HEK293 (cell line): ENCODE data around the gene CHRNA4.
A peak's percentile ranks its signal among the peaks of the same experiment; 100 is the strongest.

Experiments used
- CTCF ChIA-PET: fragments of 350-600 bp; formaldehyde crosslinking; extraction: SDS; loops from one replicate; lab custom pipeline; 2021; ENCODE audit warnings: antibody characterized with exemption; lab: Yijun Ruan, JAX
- POLR2A ChIA-PET: fragments of 300-600 bp; formaldehyde crosslinking; extraction: SDS; loops from one replicate; lab custom pipeline; 2020; ENCODE audit warnings: antibody characterized with exemption, inconsistent platforms; lab: Yijun Ruan, JAX
- H3K27ac ChIP-seq: fragments of 200-500 bp; sonication (Bioruptor generic); 2 replicates; pipeline ENCODE4 v1.5.1; 2014; ENCODE audit warnings: low read depth, low read length, control low read depth, inconsistent platforms; ENCODE audit errors: extremely low read depth
- H3K36me3 ChIP-seq, 2 experiments: fragments of 200-500 bp in 1 of 2; sonication (Bioruptor generic) in 1 of 2; 1 replicate in 1 of 2; 2 replicates in 1 of 2; pipeline ENCODE4 v1.5.1; 2014 to 2017; ENCODE audit warnings: inconsistent platforms in 2 of 2, low read length in 2 of 2; ENCODE audit not compliant: control insufficient read depth in 2 of 2, insufficient read depth in 1 of 2
- H3K4me1 ChIP-seq: fragments of 200-500 bp; sonication (Bioruptor generic); 2 replicates; pipeline ENCODE4 v1.5.1; 2014; ENCODE audit warnings: mild to moderate bottlenecking, low read length, inconsistent platforms; ENCODE audit not compliant: control insufficient read depth, insufficient read depth
- H3K4me3 ChIP-seq: 2 replicates; pipeline ENCODE4 v1.5.1; 2011; ENCODE audit warnings: low read depth, mild to moderate bottlenecking, control low read depth, low read length, moderate library complexity
- H3K9me3 ChIP-seq: fragments of 200-500 bp; sonication (Bioruptor generic); 2 replicates; pipeline ENCODE4 v1.5.1; 2014; ENCODE audit warnings: low read depth, low read length, inconsistent platforms; ENCODE audit not compliant: control insufficient read depth, insufficient read depth
- GLIS1 ChIP-seq: fragments of 450-650 bp; formaldehyde crosslinking; IDR thresholded peaks from 2 replicates; pipeline ENCODE4 v1.5.1; 2016; ENCODE audit warnings: missing biosample characterization, missing genetic modification characterization
- GLIS2 ChIP-seq: fragments of 450-650 bp; formaldehyde crosslinking; IDR thresholded peaks from 2 replicates; pipeline ENCODE4 v1.5.1; 2016; ENCODE audit warnings: missing biosample characterization, missing genetic modification characterization
- KLF1 ChIP-seq: fragments of 450-650 bp; formaldehyde crosslinking; IDR thresholded peaks from 2 replicates; pipeline ENCODE4 v1.5.1; 2016; ENCODE audit warnings: missing biosample characterization, missing genetic modification characterization
- SALL2 ChIP-seq: fragments of 450-650 bp; formaldehyde crosslinking; IDR thresholded peaks from 2 replicates; pipeline ENCODE4 v1.5.0; 2017; ENCODE audit warnings: missing biosample characterization, mild to moderate bottlenecking, missing genetic modification characterization, borderline replicate concordance
- TRIM28 ChIP-seq: IDR thresholded peaks from 2 replicates; pipeline ENCODE4 v1.6.1; 2011; ENCODE audit warnings: low read length, control low read depth, borderline replicate concordance
- ZBTB20 ChIP-seq: fragments of 450-650 bp; formaldehyde crosslinking; IDR thresholded peaks from 2 replicates; pipeline ENCODE4 v1.5.1; 2016; ENCODE audit warnings: missing biosample characterization, missing genetic modification characterization
- ZBTB21 ChIP-seq: fragments of 450-650 bp; formaldehyde crosslinking; IDR thresholded peaks from 2 replicates; pipeline ENCODE4 v1.5.1; 2017; ENCODE audit warnings: missing biosample characterization, missing genetic modification characterization
- ZNF114 ChIP-seq: fragments of 450-650 bp; formaldehyde crosslinking; IDR thresholded peaks from 2 replicates; pipeline ENCODE4 v1.5.0; 2017; ENCODE audit warnings: missing biosample characterization, missing genetic modification characterization
- ZNF211 ChIP-seq: fragments of 450-650 bp; formaldehyde crosslinking; IDR thresholded peaks from 2 replicates; pipeline ENCODE4 v1.5.1; 2016; ENCODE audit warnings: low read depth, missing biosample characterization, missing genetic modification characterization
- ZNF37A ChIP-seq: fragments of 450-650 bp; IDR thresholded peaks from 2 replicates; pipeline ENCODE4 v1.5.1; 2018; ENCODE audit warnings: missing biosample characterization, missing genetic modification characterization
- ZNF394 ChIP-seq: fragments of 450-650 bp; formaldehyde crosslinking; IDR thresholded peaks from 2 replicates; pipeline ENCODE4 v1.5.1; 2016; ENCODE audit warnings: missing biosample characterization, missing genetic modification characterization, mild to moderate bottlenecking, moderate library complexity, borderline replicate concordance
- ZNF48 ChIP-seq: fragments of 450-650 bp; formaldehyde crosslinking; IDR thresholded peaks from 2 replicates; pipeline ENCODE4 v1.5.1; 2016; ENCODE audit warnings: missing biosample characterization, missing genetic modification characterization
- ZNF510 ChIP-seq: fragments of 450-650 bp; formaldehyde crosslinking; IDR thresholded peaks from 2 replicates; pipeline ENCODE4 v1.5.1; 2018; ENCODE audit warnings: mild to moderate bottlenecking, missing genetic modification characterization, missing biosample characterization; ENCODE audit not compliant: insufficient replicate concordance
- ZNF600 ChIP-seq: fragments of 450-650 bp; formaldehyde crosslinking; IDR thresholded peaks from 2 replicates; pipeline ENCODE4 v1.5.1; 2016; ENCODE audit warnings: missing biosample characterization, missing genetic modification characterization
- ZNF658 ChIP-seq: fragments of 450-650 bp; formaldehyde crosslinking; IDR thresholded peaks from 2 replicates; pipeline ENCODE4; 2016; ENCODE audit warnings: missing biosample characterization, missing genetic modification characterization
- ZNF664 ChIP-seq: fragments of 450-650 bp; formaldehyde crosslinking; IDR thresholded peaks from 2 replicates; pipeline ENCODE4 v1.5.1; 2016; ENCODE audit warnings: missing biosample characterization, missing genetic modification characterization
- ZNF776 ChIP-seq: fragments of 450-650 bp; formaldehyde crosslinking; IDR thresholded peaks from 2 replicates; pipeline ENCODE4 v1.5.0; 2017; ENCODE audit warnings: missing biosample characterization, missing genetic modification characterization, borderline replicate concordance
- TF ChIP-seq, protein P1 (sequence below): fragments of 450-650 bp; formaldehyde crosslinking; IDR thresholded peaks from 2 replicates; pipeline ENCODE4 v1.5.1; 2016; ENCODE audit warnings: missing biosample characterization, missing genetic modification characterization

CHRNA4 gene

DNA sequence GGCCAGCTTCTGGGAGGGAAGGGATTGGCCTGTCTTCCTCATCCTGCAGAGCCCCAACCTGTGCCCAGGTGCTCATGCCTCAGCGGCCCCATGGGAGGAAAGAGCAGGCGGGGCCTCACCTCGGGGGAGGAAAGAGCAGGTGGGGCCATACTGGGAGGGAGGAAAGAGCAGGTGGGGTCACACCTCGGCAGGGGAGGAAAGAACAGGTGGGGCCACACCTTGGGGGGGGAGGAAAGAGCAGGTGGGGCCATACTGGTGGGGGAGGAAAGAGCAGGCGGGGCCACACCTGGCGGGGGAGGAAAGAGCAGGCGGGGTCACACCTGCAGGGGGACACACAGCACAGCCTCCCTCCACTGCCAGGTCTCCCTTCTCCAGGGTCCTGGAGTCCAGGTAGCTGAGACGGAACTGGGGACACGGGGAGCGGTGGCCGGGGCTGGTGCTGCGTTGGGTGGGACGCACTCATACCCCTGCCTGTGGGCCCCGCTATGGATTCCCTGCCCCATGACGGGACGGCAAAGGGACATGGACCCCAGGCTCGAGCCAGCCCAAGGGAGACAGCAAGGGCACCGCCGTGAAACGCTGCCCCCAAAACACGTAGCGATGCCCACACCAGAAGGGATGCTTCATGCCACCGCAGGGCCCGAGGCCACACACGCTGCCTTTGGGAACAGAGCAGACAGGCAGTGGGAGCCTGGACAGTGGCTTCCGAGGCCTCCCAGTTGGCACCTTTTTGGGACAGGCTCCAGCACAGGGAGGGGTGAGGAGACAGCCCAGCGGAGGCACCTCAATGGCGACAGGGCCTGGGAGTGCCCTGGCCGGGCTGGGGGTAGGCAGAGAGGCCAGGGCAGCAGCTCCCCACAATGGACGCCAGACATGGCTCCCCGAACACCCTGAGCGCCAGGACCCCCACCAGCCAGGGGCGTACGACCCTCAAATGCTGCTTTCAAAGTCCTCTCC is 43.3 kb upstream of the CHRNA4 start:
- Histone ChIP-seq H3K27ac (no peak overlapping the region), H3K4me3 (no peak overlapping the region), H3K36me3 (no peaks in the 10 kb centered on the region), H3K4me1 (no peaks in the 10 kb centered on the region), H3K9me3 (no peaks in the 10 kb centered on the region)
- CTCF ChIA-PET: no interaction called here
- POLR2A ChIA-PET: no interaction called here
- no peak for TF ChIP-seq ZNF510 (tag by site-specific recombination)
- peak; percentile 74 for TF ChIP-seq KLF1 (tag by site-specific recombination)
- no peak for TF ChIP-seq ZNF37A (tag by site-specific recombination)
- no peak for TF ChIP-seq ZNF211 (tag by site-specific recombination)
- no peak for TF ChIP-seq ZNF114
- TF ChIP-seq ZNF48 (tag by site-specific recombination): no peak
- peak; percentile 35; the same call in 1 of the 2 replicates for TF ChIP-seq GLIS2 (tag by site-specific recombination)
- TF ChIP-seq GLIS1: peak; percentile 82

DNA sequence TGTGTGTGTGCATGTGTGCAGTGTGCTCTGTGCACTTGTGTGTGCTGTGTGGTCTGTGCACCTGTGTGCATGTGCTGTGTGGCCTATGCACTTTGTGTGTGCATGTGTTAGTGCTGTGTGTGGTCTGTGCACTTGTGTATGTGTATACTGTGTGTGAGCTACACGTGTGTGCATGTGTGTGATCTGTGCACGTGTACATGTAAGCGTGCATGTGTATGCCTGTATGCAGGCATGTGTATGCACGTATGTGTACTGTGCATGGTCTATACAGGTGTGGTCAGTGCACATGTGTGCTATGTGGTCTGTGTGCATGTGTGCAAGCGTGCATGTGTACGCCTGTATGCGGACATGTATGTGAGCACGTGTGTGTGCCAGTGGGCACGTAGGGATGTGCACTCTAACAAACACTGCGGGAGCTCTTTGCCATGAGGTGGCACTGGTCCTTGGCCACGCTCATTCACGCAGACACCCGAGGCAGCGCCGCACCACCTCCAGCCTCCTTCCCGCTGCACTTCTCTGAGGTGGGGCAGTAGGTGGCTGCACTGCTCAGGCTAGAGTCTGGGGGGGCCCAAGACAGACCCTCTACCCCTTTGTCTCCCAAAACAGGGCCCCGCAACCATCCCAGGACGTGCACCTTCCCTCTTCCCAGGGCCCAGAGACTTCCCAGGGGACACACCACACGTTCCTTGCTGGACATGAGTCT is 42.4 kb upstream of the CHRNA4 start:
- Histone ChIP-seq H3K4me3 (no peak overlapping the region), H3K9me3 (no peaks in the 10 kb centered on the region), H3K27ac (no peak overlapping the region), H3K36me3 (no peaks in the 10 kb centered on the region), H3K4me1 (no peaks in the 10 kb centered on the region)
- TF ChIP-seq ZBTB20 (tag by site-specific recombination): no peak
- TF ChIP-seq TRIM28: no peak
- TF ChIP-seq ZBTB21: no peak
- TF ChIP-seq ZNF776 (tag by site-specific recombination): no peak
- no peak for TF ChIP-seq SALL2
- no peak for TF ChIP-seq ZNF658 (tag by site-specific recombination)
- ChIA-PET CTCF (interaction anchor here (1.9 kb wide), 1 partner anchor 22 kb away, joined by 5 read pairs; no protein-coding TSS in a partner anchor), POLR2A (no interaction called here)

DNA sequence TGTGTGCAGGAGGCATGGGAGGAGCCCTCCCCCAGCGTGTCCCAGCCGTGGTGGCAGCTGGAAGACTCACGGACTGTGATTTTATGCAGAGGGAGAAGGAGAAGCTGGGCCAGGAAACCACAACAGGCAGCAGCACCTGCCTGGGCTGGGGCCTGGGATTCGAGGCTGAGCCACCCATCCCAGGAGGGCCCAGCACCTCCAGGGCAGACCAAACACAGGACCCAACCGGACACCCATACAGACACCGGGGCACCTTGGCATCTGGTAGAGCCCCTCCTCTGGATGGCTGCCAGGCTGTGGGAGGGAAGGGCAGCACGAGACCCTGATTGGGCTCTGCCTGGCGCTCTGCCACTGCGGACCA is 41.7 kb upstream of the CHRNA4 start:
- no peaks in the 10 kb centered on the region for H3K9me3 ChIP-seq
- H3K4me1 ChIP-seq: no peaks in the 10 kb centered on the region
- ChIA-PET POLR2A (no interaction called here), CTCF (interaction anchor here (1.6 to 1.9 kb wide), 2 partner anchors 21 to 94 kb away, joined by 4 to 5 read pairs; no protein-coding TSS in a partner anchor)
- no peak overlapping the region for H3K27ac ChIP-seq
- no peaks in the 10 kb centered on the region for H3K36me3 ChIP-seq
- TF ChIP-seq ZNF600 (tag by site-specific recombination): peak; percentile 68
- TF ChIP-seq, protein P1, sequence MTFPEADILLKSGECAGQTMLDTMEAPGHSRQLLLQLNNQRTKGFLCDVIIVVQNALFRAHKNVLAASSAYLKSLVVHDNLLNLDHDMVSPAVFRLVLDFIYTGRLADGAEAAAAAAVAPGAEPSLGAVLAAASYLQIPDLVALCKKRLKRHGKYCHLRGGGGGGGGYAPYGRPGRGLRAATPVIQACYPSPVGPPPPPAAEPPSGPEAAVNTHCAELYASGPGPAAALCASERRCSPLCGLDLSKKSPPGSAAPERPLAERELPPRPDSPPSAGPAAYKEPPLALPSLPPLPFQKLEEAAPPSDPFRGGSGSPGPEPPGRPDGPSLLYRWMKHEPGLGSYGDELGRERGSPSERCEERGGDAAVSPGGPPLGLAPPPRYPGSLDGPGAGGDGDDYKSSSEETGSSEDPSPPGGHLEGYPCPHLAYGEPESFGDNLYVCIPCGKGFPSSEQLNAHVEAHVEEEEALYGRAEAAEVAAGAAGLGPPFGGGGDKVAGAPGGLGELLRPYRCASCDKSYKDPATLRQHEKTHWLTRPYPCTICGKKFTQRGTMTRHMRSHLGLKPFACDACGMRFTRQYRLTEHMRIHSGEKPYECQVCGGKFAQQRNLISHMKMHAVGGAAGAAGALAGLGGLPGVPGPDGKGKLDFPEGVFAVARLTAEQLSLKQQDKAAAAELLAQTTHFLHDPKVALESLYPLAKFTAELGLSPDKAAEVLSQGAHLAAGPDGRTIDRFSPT: 0 out of 2 replicates have a peak, but pooled peaks have one; percentile 22
- no peak for TF ChIP-seq ZNF664 (tag by site-specific recombination)
- TF ChIP-seq ZNF394 (tag by site-specific recombination): peak; percentile 76; the same call in 1 of the 2 replicates
- TF ChIP-seq, all 188 proteins: peak for 3
- H3K4me3 ChIP-seq: no peak overlapping the region
